ENCODE data around the gene NGEF. TPM values are rescaled to one million over a fixed set of nuclear protein-coding genes. Genes with fewer than 3 reads are reported as not detected.
"Not testable (repeated sequence)": the region's sequence is repeated elsewhere in the genome, so short reads cannot be mapped to it uniquely, and the experiment has no call there.

The NGEF gene
- total RNA-seq, 1 donor from 2014 or later: 2.6 TPM

DNA sequence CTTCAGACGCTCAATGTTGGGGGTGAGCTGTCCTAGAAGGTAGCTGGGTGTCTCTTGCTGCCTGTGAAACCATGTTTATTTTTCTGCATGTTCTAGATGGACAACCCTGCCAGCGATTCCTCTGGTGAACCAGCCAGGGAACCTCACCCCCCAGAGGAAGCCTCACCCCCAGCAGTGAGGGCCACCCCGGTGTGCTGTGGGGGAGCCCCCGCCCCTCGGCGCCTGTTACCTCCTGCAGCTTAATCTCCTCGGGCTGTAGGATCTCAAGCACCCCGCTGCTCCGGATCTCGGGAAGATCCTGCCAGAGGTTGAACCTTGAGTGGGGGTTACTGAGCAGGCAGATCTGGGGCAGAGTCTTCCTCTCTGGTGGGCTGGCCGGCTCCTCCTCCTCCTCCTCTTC lies 93.0 kb downstream of the NGEF start:
- Histone ChIP-seq H3K4me3 (ENCODE audit: low read length in 3 of 3) (no peak overlapping the region), H3K36me3 (ENCODE audit: control insufficient read depth in 3 of 3, insufficient read depth in 3 of 3, low read length in 3 of 3) (no peaks in the 10 kb centered on the region), H3K4me1 (ENCODE audit: control insufficient read depth in 3 of 3, insufficient read depth in 3 of 3, low read length in 3 of 3) (no peaks in the 10 kb centered on the region), H3K9me3 (ENCODE audit: control insufficient read depth in 3 of 3, low read length in 3 of 3) (no peaks in the 10 kb centered on the region), H3K9ac (ENCODE audit: low read depth in 1 of 3, low read length in 3 of 3) (no peak overlapping the region), H3K27ac (ENCODE audit: low read depth, low read length) (no peak overlapping the region), H3K27me3 (ENCODE audit: control insufficient read depth in 3 of 3, insufficient read depth in 3 of 3, low read length in 3 of 3) (peaks cover 18 to 41% (median 18%) of the 10 kb centered on the region in 3 donors)

DNA sequence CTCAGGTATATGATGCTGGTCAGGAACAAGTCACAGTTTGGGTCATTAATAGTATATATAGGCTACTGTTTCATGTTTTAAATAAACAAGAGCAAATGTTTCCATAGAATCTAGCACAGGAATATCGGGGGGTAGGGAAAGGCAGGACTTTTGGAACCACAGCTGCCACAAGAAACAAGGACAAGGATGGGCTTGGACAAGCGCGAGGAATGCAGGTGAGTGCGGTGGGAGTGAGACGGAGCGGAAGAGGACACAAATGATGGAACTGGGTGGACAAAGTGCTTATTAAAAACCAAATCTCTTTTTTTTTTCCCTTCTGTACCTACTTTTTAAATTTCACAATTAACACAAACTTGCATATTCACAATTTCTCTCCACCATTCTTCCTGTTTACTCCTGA lies 93.9 kb downstream of the NGEF start:
- Histone ChIP-seq H3K9me3 (ENCODE audit: control insufficient read depth in 3 of 3, low read length in 3 of 3) (no peaks in the 10 kb centered on the region), H3K36me3 (ENCODE audit: control insufficient read depth in 3 of 3, insufficient read depth in 3 of 3, low read length in 3 of 3) (no peaks in the 10 kb centered on the region), H3K4me3 (ENCODE audit: low read length in 3 of 3) (no peak overlapping the region), H3K27ac (ENCODE audit: low read depth, low read length) (no peak overlapping the region), H3K27me3 (ENCODE audit: control insufficient read depth in 3 of 3, insufficient read depth in 3 of 3, low read length in 3 of 3) (peaks cover 17 to 33% (median 18%) of the 10 kb centered on the region in 3 donors), H3K4me1 (ENCODE audit: control insufficient read depth in 3 of 3, insufficient read depth in 3 of 3, low read length in 3 of 3) (no peaks in the 10 kb centered on the region), H3K9ac (ENCODE audit: low read depth in 1 of 3, low read length in 3 of 3) (no peak overlapping the region)

DNA sequence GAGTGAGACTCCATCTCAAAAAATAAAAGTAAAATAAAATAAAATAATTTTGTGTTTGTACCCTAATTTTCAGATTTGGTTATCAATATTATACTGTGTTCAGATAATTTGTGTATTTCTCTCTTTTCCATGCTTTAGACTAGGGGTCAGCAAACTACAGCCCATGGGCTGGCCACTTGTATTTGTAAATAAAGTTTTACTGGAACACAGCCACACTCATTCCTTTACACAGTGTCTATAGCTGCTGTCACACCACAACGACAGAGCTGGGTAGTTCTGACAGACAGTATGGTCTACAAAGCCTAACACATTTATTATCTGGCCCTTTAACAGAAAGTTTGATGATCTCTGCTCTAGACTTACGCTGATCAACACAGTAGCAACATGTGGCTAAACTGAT lies 99.2 kb downstream of the NGEF start:
- Histone ChIP-seq H3K4me1 (ENCODE audit: control insufficient read depth in 3 of 3, insufficient read depth in 3 of 3, low read length in 3 of 3) (no peaks in the 10 kb centered on the region), H3K4me3 (ENCODE audit: low read length in 3 of 3) (no peak overlapping the region), H3K36me3 (ENCODE audit: control insufficient read depth in 3 of 3, insufficient read depth in 3 of 3, low read length in 3 of 3) (no peaks in the 10 kb centered on the region), H3K27ac (ENCODE audit: low read depth, low read length) (no peak overlapping the region), H3K9me3 (ENCODE audit: control insufficient read depth in 3 of 3, low read length in 3 of 3) (peaks cover 0 to 10% (median 6%) of the 10 kb centered on the region in 3 donors), H3K9ac (ENCODE audit: low read depth in 1 of 3, low read length in 3 of 3) (no peak overlapping the region), H3K27me3 (ENCODE audit: control insufficient read depth in 3 of 3, insufficient read depth in 3 of 3, low read length in 3 of 3) (peaks cover 6 to 10% (median 6%) of the 10 kb centered on the region in 3 donors)

DNA sequence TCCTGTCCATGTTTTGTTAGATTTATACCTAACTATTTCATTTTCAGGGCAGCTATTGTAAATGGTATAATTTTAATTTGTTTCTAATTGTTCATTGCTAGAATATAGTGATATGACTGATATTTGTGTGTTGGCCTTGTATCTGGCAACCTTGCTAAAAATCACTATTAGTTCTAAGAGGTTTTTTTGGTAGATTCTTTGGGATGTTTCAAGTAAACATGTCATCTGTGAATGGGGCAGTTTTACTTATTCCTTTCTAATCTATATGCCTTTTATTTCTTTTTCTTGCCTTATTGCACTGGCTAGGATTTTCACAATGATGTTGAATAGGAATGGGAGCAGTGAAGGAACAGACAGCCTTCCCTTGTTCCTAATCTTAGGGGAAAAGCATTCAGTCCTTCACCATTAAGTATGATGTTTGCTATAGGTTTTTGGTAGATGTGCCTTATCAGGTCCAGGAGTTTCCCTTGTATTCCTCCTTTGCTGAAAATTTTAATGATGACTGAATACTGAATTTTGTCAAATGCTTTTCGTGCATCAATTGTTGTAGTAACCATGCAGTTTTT lies 101.3 kb downstream of the NGEF start:
- Histone ChIP-seq H3K36me3 (ENCODE audit: control insufficient read depth in 3 of 3, insufficient read depth in 3 of 3, low read length in 3 of 3) (no peaks in the 10 kb centered on the region), H3K4me3 (ENCODE audit: low read length in 3 of 3) (no peak overlapping the region), H3K9me3 (ENCODE audit: control insufficient read depth in 3 of 3, low read length in 3 of 3) (peaks cover 0 to 10% (median 6%) of the 10 kb centered on the region in 3 donors), H3K27ac (ENCODE audit: low read depth, low read length) (no peak overlapping the region), H3K4me1 (ENCODE audit: control insufficient read depth in 3 of 3, insufficient read depth in 3 of 3, low read length in 3 of 3) (no peaks in the 10 kb centered on the region), H3K9ac (ENCODE audit: low read depth in 1 of 3, low read length in 3 of 3) (no peak overlapping the region), H3K27me3 (ENCODE audit: control insufficient read depth in 3 of 3, insufficient read depth in 3 of 3, low read length in 3 of 3) (peaks cover 5 to 11% (median 5%) of the 10 kb centered on the region in 3 donors)

DNA sequence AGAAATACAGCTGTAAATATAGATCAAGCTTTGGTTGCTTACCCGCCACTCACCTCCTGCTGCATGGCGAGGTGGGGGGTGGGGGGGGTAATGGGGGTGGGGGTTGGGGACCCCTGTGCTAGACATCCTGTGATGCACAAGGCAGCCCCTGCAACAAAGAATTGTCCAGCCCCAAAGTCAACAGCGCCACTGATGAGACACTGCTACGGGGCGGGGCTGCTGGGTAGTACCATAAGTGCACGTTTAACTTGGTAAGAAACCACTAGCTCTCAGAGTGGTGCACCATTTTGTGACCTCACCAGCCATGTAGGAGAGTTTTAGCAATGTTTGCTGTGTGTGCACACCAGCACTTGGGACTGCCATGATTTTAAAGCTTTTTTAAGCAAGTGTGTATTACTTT lies 102.7 kb downstream of the NGEF start:
- Histone ChIP-seq H3K27ac (ENCODE audit: low read depth, low read length) (no peak overlapping the region), H3K9me3 (ENCODE audit: control insufficient read depth in 3 of 3, low read length in 3 of 3) (peaks cover 0 to 10% (median 6%) of the 10 kb centered on the region in 3 donors), H3K9ac (ENCODE audit: low read depth in 1 of 3, low read length in 3 of 3) (no peak overlapping the region), H3K36me3 (ENCODE audit: control insufficient read depth in 3 of 3, insufficient read depth in 3 of 3, low read length in 3 of 3) (no peaks in the 10 kb centered on the region), H3K4me1 (ENCODE audit: control insufficient read depth in 3 of 3, insufficient read depth in 3 of 3, low read length in 3 of 3) (no peaks in the 10 kb centered on the region), H3K4me3 (ENCODE audit: low read length in 3 of 3) (no peak overlapping the region), H3K27me3 (ENCODE audit: control insufficient read depth in 3 of 3, insufficient read depth in 3 of 3, low read length in 3 of 3) (peaks cover 0 to 2% (median 0%) of the 10 kb centered on the region in 3 donors)

DNA sequence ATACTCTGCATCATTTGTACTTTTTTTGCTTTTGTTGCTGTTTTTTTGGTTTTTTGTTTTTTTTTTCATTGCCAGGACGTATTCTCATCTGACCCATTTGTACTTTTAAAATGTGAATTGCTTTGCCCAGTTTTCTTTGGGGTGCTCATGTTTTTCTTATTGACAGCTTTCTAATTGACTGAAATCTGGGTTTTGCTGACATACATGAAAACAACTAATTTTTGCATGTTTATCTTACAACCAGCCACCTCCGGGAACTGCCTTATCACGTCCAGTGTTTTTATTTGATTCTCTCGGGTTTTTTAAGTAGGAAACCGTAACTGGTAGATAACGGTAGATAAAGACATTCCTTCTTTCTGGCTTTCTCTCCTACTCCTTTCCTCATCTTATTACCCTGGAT lies 104.4 kb downstream of the NGEF start:
- Histone ChIP-seq H3K36me3 (ENCODE audit: control insufficient read depth in 3 of 3, insufficient read depth in 3 of 3, low read length in 3 of 3) (no peaks in the 10 kb centered on the region), H3K9ac (ENCODE audit: low read depth in 1 of 3, low read length in 3 of 3) (no peak overlapping the region), H3K27me3 (ENCODE audit: control insufficient read depth in 3 of 3, insufficient read depth in 3 of 3, low read length in 3 of 3) (peaks cover 0 to 6% (median 0%) of the 10 kb centered on the region in 3 donors), H3K27ac (ENCODE audit: low read depth, low read length) (no peak overlapping the region), H3K9me3 (ENCODE audit: control insufficient read depth in 3 of 3, low read length in 3 of 3) (peaks cover 0 to 10% (median 6%) of the 10 kb centered on the region in 3 donors), H3K4me3 (ENCODE audit: low read length in 3 of 3) (no peak overlapping the region), H3K4me1 (ENCODE audit: control insufficient read depth in 3 of 3, insufficient read depth in 3 of 3, low read length in 3 of 3) (no peaks in the 10 kb centered on the region)

DNA sequence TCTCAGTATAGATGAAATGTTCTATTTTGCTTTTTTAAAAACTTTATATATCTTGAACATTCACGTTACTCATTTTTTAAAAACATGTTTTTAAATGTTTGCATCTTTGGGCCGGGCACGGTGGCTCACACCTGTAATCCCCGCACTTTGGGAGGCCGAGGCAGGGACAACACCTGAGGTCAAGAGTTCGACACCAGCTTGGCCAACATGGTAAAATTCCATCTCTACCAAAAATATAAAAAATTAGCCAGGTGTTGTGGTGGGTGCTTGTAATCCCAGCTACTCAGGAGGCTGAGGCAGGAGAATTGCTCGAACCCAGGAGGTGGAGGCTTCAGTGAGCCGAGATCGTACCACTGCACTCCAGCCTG lies 105.4 kb downstream of the NGEF start:
- H3K27ac ChIP-seq (ENCODE audit: low read depth, low read length); H3K9ac ChIP-seq (ENCODE audit: low read depth in 1 of 3, low read length in 3 of 3); H3K9me3 ChIP-seq (ENCODE audit: control insufficient read depth in 3 of 3, low read length in 3 of 3); H3K4me3 ChIP-seq (ENCODE audit: low read length in 3 of 3); H3K4me1 ChIP-seq (ENCODE audit: control insufficient read depth in 3 of 3, insufficient read depth in 3 of 3, low read length in 3 of 3); H3K27me3 ChIP-seq (ENCODE audit: control insufficient read depth in 3 of 3, insufficient read depth in 3 of 3, low read length in 3 of 3); H3K36me3 ChIP-seq (ENCODE audit: control insufficient read depth in 3 of 3, insufficient read depth in 3 of 3, low read length in 3 of 3): not testable (repeated sequence)

DNA sequence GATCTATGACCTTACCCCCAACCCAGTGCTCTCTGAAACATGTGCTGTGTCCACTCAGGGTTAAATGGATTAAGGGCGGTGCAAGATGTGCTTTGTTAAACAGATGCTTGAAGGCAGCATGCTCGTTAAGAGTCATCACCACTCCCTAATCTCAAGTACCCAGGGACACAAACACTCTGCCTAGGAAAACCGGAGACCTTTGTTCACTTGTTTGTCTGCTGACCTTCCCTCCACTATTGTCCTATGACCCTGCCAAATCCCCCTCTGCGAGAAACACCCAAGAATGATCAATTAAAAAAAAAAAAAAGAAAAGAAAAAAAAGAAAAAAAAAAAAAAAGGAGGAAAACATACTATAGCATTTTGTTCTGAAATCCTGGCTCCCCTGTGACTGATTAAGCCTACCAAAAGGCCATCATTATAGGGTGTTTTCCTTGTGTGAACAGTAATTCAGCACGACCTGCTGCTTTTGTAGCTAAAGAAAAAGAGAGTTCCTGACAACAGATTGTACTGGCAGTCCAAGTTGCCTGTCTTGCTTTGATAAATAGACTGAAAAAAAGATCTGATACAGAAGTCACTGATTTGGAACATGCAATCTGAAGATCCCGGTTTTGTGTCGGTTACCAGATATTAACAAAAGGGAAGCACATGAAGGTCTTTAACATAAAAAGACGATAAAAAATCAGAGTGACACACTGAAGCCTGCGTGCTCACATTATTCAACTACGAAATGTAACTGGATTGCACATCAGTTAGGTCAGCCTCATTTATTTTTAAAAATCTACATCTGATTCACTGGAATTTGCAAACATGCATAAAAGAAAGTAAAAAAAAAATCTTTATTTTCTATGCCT lies 106.0 kb downstream of the NGEF start:
- not testable (repeated sequence) for H3K27me3 ChIP-seq (ENCODE audit: control insufficient read depth in 3 of 3, insufficient read depth in 3 of 3, low read length in 3 of 3); H3K36me3 ChIP-seq (ENCODE audit: control insufficient read depth in 3 of 3, insufficient read depth in 3 of 3, low read length in 3 of 3); H3K4me3 ChIP-seq (ENCODE audit: low read length in 3 of 3); H3K4me1 ChIP-seq (ENCODE audit: control insufficient read depth in 3 of 3, insufficient read depth in 3 of 3, low read length in 3 of 3); H3K27ac ChIP-seq (ENCODE audit: low read depth, low read length); H3K9me3 ChIP-seq (ENCODE audit: control insufficient read depth in 3 of 3, low read length in 3 of 3); H3K9ac ChIP-seq (ENCODE audit: low read depth in 1 of 3, low read length in 3 of 3)

DNA sequence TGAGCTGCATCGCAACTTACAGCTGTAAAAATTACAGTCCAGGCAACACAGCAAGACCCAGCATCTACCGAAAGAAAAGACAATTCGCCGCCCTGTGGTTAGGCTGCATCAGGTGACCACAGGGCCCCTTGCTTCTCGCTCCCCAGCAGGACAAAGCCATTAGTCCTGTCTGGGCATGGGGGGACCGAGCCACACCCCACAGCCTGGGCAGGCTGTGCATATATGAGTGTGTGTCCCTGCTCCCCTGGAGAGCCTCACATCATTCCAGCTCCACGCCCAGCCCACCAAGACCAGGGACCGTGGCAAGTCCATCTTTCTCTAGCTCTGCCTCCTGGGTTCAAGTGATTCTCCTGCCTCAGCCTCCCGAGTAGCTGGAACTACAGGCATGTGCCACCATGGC lies 109.1 kb downstream of the NGEF start:
- no peak overlapping the region for H3K27ac ChIP-seq (ENCODE audit: low read depth, low read length)
- no peaks in the 10 kb centered on the region for H3K36me3 ChIP-seq (ENCODE audit: control insufficient read depth in 3 of 3, insufficient read depth in 3 of 3, low read length in 3 of 3)
- peaks cover 16 to 24% (median 19%) of the 10 kb centered on the region in 3 donors for H3K27me3 ChIP-seq (ENCODE audit: control insufficient read depth in 3 of 3, insufficient read depth in 3 of 3, low read length in 3 of 3)
- no peaks in the 10 kb centered on the region for H3K9me3 ChIP-seq (ENCODE audit: control insufficient read depth in 3 of 3, low read length in 3 of 3)
- H3K9ac ChIP-seq (ENCODE audit: low read depth in 1 of 3, low read length in 3 of 3): no peak overlapping the region
- peaks cover 0 to 3% (median 3%) of the 10 kb centered on the region in 3 donors for H3K4me1 ChIP-seq (ENCODE audit: control insufficient read depth in 3 of 3, insufficient read depth in 3 of 3, low read length in 3 of 3)
- H3K4me3 ChIP-seq (ENCODE audit: low read length in 3 of 3): no peak overlapping the region

Measured in skeletal muscle tissue (tissue), 4 donors.